ENCODE measurements around the gene PCGF2.

PCGF2 gene

DNA sequence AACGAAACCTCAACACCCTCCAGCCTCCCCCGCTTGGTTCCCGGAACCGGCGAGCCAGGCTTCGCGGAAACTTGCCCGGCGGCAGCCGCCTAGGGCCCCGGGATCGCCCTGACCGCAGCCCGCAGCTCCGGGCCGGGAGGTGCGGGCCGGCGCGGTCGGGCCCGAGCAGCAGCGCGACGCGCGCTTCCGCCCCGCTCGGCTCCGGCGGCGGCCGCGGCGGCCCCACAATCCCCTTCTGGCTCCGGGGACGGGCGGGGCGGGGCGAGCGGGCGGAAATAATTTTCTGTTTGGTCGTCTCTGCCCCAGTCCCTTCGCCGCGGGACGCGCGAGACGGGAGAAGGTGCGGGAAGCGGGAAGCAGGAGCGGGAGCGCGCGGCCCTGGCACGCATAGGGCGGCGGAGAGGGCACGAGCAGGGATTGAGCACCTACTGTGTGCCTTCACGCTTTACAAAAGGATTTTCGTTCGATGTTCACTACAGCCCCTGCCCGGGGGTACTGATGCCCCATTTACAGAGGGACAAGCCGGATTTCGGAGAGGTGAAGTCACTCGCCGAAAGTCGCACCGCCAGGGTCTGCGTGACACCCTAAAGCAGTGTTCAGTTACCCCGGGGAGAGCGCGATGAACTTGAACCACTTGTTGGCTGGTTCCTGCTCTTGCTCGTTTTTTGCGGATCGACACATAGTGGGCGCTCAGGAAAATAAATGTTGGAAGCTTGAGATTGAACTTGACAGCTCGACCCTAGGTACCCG is 45.8 kb downstream of the PCGF2 start:
- peak; percentile 58 to 77 (median 61) for DNase-seq

GRCh38 chr17:38701504-38702165 is 46.5 kb downstream of the PCGF2 start:
- DNase-seq, result peak; percentile 43 to 70 (median 62)

- no peak for DNase-seq
Observed at GRCh38 chr17:38698760-38699159, 49.4 kb downstream of the PCGF2 start.

DNA sequence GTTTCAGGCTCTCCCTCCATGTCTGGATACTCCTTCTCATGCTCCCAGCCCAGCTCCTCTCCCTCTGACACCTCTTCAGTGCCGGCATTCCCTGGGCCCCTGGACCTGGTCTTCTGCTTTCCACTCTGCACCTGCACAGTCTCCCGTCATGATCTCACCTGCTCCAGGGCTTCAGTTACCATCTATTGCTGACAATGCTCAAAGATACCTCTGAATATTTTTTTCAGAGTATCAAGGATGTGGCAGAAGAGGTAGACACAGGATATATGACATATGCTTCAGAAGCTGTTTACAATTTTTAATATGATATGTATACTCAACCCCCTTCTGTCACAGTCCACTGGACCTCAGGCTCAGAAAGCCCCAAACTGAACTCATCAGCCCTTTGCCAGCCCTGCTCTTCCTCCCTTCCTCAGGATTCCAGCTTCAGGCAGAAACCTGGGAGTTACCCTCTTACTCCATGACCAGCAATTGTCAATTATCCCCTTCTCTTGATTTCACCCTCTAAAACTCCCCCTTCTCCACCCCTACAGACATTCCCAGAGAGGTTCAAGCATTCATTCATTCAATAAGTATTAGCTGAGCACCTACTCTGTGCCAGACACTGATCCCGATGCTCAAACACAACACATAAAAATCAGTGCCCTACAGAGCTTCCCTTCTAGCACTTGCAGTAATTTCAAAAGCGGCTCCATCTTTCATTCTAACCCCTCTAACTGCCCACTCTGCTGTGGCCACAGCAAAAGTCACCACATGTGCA is 50.9 kb downstream of the PCGF2 start:
- DNase-seq, result no peak

DNA sequence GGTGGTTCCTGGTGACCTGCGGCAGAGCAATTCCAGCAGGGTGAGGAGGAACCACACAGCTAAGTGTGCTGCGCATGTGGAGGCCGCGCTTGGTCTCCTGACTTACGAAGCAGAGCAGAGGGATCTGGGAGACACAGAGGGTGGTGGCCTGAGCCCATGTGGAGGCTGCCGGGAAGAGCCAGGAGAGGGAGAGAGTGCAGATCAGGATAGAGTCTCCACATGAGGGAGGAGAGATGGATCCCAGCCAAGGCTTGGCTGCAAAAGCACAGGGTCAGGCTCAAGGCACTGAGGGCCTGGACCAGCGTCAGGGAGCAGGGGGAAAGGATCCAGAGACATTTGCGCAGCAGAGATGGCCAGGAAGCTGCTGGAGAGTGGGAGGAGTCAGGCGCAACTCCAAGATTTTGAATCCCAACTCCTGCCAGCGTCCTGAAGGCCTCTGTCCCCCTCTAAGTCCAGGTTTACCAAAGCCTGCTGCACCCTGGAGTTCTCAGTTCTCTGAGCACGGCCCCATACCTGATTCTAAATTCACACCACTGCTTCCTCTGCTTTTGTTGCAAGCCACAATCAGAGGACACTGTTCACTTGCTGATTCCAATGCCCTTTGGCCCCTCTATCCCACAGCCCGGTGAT is 54.3 kb downstream of the PCGF2 start:
- DNase-seq, result no peak

GRCh38 chr17:38691154-38691553 is 57.0 kb downstream of the PCGF2 start:
- DNase-seq, result no peak

DNA sequence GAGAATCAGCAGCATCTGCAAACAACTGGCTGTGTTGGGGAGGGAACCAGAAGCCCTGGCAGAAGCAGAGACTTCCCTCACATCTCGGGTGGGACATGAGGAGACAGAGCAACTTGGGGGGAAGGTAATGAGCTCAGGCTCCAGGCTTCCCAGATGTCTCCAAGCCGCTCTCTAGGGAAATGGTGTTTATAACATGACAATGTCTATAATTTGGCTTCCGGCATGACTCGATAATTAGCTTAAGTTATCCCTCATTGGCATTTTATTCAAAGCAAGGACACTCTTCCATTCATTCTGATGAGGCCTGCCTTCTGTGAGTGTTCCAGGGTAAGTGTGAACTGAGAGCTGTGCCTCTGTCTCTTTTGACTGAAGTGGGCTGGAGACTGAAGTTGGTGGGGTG is 57.8 kb downstream of the PCGF2 start:
- DNase-seq, result no peak

- DNase-seq, result no peak
Observed at GRCh38 chr17:38687286-38687685, 60.9 kb downstream of the PCGF2 start.

DNA sequence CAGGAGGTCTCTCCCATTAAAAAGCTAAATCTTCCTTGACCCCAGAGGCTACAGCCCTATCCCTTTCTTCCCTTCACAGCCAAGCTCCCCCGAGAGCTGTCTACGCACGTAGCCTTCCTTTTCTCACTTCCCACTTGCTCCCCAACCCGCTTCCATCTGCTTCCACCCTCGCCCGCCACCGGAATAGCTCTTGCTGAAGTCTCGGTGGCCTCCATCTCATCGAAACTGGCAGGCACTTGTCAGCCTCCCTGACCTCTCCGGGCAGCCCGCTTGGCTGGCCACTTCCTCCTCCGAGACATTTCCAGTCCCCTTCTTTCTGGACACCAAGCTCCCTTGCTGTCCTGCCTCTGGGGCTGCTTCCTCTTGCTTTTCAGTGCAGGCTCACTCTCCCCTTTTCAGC is 62.6 kb downstream of the PCGF2 start:
- DNase-seq, result no peak

Data from activated naive CD4-positive, alpha-beta T cell (primary cell).